Gastrocnemius medialis (tissue), 4 donors: ENCODE data around the gene RRM1. TPM values are rescaled to one million over a fixed set of nuclear protein-coding genes. Genes with fewer than 3 reads are reported as not detected.
A peak's percentile ranks its signal among the peaks of the same experiment; 100 is the strongest.

Source experiments
- ATAC-seq, 2 donors: fragments of 150-250 bp; one replicate each; pipeline ENCODE4 v1.9.1; 2016
- DNase-seq, 2 donors: peaks; one replicate each; pipeline ENCODE4 v3.0.0-alpha.2; 2019
- H3K27ac ChIP-seq, 4 donors: fragments of 200-600 bp; sonication (generic); 1 replicate in 1 of 4; 2 replicates in 3 of 4; pipeline ENCODE4 v1.5.1; 2016 to 2018; ENCODE audit warnings: mild to moderate bottlenecking in 2 of 4, moderate library complexity in 1 of 4
- H3K27me3 ChIP-seq, 3 donors: fragments of 200-600 bp; sonication (generic) in 2 of 3; 1 replicate in 1 of 3; 2 replicates in 2 of 3; pipeline versions ENCODE4 v1.5.1 to v1.6.0; 2016 to 2019; ENCODE audit warnings: mild to moderate bottlenecking in 1 of 3, moderate library complexity in 1 of 3
- H3K36me3 ChIP-seq, 2 donors: fragments of 200-600 bp; sonication (generic) in 1 of 2; one replicate each; pipeline ENCODE4 v1.5.1; 2017 to 2018
- H3K4me1 ChIP-seq, 2 donors: fragments of 200-600 bp; sonication (generic) in 1 of 2; one replicate each; pipeline ENCODE4 v1.5.1; 2016 to 2017; ENCODE audit warnings: mild to moderate bottlenecking in 2 of 2
- H3K4me3 ChIP-seq, 4 donors: fragments of 200-600 bp; sonication (generic) in 3 of 4; 1 replicate in 1 of 4; 2 replicates in 3 of 4; pipeline ENCODE4 v1.5.1; 2016 to 2019; ENCODE audit warnings: mild to moderate bottlenecking in 2 of 4
- H3K9me3 ChIP-seq, 3 donors: fragments of 200-600 bp; sonication (generic) in 2 of 3; 1 replicate in 1 of 3; 2 replicates in 2 of 3; pipeline ENCODE4 v1.5.1; 2016 to 2019
- POLR2A ChIP-seq, 2 donors: fragments of 450-650 bp; IDR thresholded peaks; one replicate each; pipeline ENCODE4 v1.6.1; 2017; ENCODE audit warnings: antibody characterized with exemption in 2 of 2, mild to moderate bottlenecking in 2 of 2, moderate library complexity in 2 of 2
- in situ Hi-C, 4 donors: fragments of 200-750 bp; cut with MboI; loops; one replicate each; pipeline versions ENCODE4 v1.15.0 to v1.8.0; 2017; ENCODE audit warnings: low sequenced_read_pairs in 4 of 4
- intact Hi-C: fragments of 100-400 bp; cut with DNase I; formaldehyde crosslinking; loops from one replicate; pipeline ENCODE4 v1.15.1; 2023; ENCODE audit warnings: low total_unique reads
- total RNA-seq, 4 donors: library from RNA; depleted of rRNA; stranded (reverse); fragments of >200 nt; gene quantifications; one replicate each; pipeline versions ENCODE4 v1.1.0 to v1.2.3, GENCODE V29; 2016
- TF ChIP-seq, protein P1 (sequence below), 5 experiments: fragments of 450-650 bp in 3 of 5; fragments of 200-600 bp in 2 of 5; sonication (generic) in 2 of 5; IDR thresholded peaks in 4 of 5; conservative IDR thresholded peaks in 1 of 5; 1 replicate in 4 of 5; 2 replicates in 1 of 5; pipeline ENCODE4 v1.5.1; 2016 to 2019; ENCODE audit warnings: antibody characterized with exemption in 5 of 5, mild to moderate bottlenecking in 3 of 5, moderate library complexity in 3 of 5

Gene RRM1
- total RNA-seq, 4 donors from 2014 or later, result 34.0 to 66.0 (median 37.8) TPM

DNA sequence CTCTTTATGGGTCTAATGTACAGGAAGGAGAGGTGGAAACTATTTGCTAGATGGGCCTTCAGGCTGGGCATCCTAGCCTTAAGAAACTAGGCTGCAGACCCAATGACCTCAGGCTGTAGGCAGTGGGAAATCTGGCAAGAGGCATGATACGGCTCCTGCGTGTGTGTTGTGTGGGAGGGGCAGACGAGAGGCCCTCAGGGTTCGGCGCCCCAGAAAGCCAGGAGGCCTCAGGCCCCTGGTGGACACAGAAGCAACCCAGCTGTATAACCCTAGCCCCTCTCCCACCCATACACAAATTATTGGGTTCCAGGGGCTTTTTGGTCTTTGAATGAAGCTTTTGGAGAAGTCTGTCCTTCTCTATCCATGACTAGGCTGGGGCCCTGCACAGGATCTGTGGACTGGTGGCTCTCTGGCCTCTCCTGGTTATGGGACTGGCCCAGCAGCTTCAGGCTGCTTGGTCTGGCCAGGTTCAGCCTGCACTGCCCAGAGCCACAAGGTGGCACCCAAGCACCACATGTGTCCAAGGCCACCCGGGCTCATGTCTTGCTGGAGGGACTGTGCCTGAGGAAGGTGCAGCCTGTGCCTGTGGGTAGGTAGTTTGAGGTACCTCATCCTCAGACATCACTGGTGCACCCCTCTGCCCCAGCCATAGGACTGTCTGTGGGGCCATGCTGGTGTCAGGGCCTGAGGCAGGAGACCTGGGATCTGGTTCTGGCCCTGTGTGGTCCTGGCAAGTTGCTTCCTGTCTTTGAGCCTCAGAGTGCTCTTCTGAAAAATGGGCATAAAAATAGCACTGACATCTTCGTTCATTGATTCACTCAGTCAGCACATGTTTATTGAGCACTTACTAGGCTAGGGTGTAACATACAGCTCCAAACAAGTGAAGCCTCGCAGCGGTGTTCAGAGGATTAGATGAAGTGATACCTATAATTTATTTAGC is 87.5 kb downstream of the RRM1 start:
- intact Hi-C loops, result no loop called here
- Histone ChIP-seq H3K27me3 (no peaks in the 10 kb centered on the region), H3K27ac (no peak overlapping the region), H3K36me3 (no peaks in the 10 kb centered on the region), H3K4me3 (no peak overlapping the region), H3K4me1 (no peaks in the 10 kb centered on the region), H3K9me3 (no peaks in the 10 kb centered on the region)
- DNase-seq (no peak), ATAC-seq (peak in 1 of 2 donors; percentile 51)
- in situ Hi-C loops, result loop anchor here in 2 of 4 donors (5.0 kb wide), 1 partner anchor 310 kb away; no protein-coding TSS in a partner anchor
- TF ChIP-seq, protein P1, sequence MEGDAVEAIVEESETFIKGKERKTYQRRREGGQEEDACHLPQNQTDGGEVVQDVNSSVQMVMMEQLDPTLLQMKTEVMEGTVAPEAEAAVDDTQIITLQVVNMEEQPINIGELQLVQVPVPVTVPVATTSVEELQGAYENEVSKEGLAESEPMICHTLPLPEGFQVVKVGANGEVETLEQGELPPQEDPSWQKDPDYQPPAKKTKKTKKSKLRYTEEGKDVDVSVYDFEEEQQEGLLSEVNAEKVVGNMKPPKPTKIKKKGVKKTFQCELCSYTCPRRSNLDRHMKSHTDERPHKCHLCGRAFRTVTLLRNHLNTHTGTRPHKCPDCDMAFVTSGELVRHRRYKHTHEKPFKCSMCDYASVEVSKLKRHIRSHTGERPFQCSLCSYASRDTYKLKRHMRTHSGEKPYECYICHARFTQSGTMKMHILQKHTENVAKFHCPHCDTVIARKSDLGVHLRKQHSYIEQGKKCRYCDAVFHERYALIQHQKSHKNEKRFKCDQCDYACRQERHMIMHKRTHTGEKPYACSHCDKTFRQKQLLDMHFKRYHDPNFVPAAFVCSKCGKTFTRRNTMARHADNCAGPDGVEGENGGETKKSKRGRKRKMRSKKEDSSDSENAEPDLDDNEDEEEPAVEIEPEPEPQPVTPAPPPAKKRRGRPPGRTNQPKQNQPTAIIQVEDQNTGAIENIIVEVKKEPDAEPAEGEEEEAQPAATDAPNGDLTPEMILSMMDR (IDR thresholded peaks at IDR 0.05 in 4 of 5, conservative IDR thresholded peaks at IDR 0.05 in 1 of 5), result peak in 4 of 5 experiments; percentile 11 to 46 (median 28)
- no peak for TF ChIP-seq POLR2A (IDR thresholded peaks at IDR 0.05)

DNA sequence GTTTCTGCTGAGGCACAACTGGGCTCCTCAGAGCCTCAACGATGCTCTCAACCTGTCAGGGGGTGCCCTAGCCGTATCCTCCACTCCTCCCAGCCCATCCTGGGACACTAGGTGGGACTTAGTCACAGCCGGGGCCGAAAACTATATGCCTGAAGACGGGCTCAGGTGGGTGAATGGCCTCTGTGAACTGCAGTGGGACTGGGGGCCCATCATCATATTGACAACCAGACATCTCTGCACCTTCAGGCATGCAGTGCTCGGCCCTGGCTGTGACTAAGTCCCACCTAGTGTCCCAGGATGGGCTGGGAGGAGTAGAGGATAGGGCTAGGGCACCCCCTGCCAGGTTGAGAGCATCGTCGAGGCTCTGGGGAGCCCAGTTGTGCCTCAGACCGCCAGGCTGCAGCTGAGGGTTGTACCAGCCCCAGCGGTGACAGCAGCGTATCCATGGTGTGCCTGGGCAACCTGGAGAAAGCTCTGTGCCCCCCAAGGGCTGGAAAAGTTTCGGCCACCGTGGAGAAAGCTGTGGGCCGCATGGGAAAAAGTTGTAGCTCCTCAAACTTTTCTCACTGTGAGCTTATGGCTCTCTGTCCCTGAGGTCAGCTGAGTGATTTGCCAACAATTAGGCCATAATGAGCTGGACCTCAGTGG is 88.9 kb downstream of the RRM1 start:
- ATAC-seq (no peak), DNase-seq (no peak)
- TF ChIP-seq, protein P1 (IDR thresholded peaks at IDR 0.05 in 4 of 5, conservative IDR thresholded peaks at IDR 0.05 in 1 of 5), result no peak
- no peak for TF ChIP-seq POLR2A (IDR thresholded peaks at IDR 0.05)
- intact Hi-C loops, result no loop called here
- peaks cover 0 to 5% of the 10 kb centered on the region in 2 donors for H3K4me1 ChIP-seq
- H3K27me3 ChIP-seq, result no peaks in the 10 kb centered on the region
- no peaks in the 10 kb centered on the region for H3K36me3 ChIP-seq
- in situ Hi-C loops, result loop anchor here in 2 of 4 donors (5.0 kb wide), 1 partner anchor 309 kb away; no protein-coding TSS in a partner anchor
- no peak overlapping the region for H3K4me3 ChIP-seq
- no peaks in the 10 kb centered on the region for H3K9me3 ChIP-seq
- H3K27ac ChIP-seq, result no peak overlapping the region

DNA sequence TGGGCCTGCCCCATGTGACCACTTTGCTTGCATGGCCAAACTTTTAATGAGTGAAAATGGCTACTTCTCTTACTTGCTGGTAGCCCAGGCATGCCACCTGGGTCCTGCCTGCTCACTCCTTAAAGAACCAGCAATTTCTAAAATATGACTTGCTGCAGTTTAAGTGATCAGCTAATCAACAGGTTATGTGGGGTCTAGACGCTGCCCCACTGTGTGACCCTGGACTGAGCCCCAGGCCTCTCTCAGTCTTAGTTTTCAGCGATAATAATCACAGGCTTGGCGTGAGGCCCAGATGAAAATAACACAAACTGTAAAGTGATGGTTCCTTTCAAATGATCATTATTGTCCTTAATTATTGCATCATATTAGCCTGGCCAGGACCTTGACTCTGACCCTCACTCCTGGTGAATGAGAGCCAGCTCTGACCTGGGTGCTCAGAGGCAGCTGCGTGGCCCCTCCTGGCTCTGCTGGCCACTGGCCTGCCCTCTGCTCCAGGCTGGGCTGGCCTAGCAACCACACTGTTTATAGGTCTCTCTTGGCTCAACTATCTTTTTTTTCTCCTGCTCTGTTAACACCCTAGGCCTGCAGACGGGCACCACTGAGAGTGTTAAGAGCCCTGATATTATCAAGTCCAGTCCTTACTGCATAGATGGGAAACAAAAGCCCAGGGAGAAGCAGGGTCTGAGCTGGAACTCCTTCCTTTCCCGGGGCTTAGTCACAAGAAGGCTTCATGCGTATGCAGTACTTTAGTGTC is 89.7 kb downstream of the RRM1 start:
- intact Hi-C loops, result no loop called here
- in situ Hi-C loops, result loop anchor here in 2 of 4 donors (5.0 kb wide), 1 partner anchor 308 kb away; no protein-coding TSS in a partner anchor
- H3K4me3 ChIP-seq, result no peak overlapping the region
- peaks cover 0 to 5% of the 10 kb centered on the region in 2 donors for H3K4me1 ChIP-seq
- no peak for DNase-seq
- ATAC-seq, result no peak
- H3K9me3 ChIP-seq, result no peaks in the 10 kb centered on the region
- H3K27me3 ChIP-seq, result no peaks in the 10 kb centered on the region
- TF ChIP-seq POLR2A (IDR thresholded peaks at IDR 0.05), result no peak
- TF ChIP-seq, protein P1 (IDR thresholded peaks at IDR 0.05 in 4 of 5, conservative IDR thresholded peaks at IDR 0.05 in 1 of 5), result no peak
- H3K27ac ChIP-seq, result no peak overlapping the region
- no peaks in the 10 kb centered on the region for H3K36me3 ChIP-seq

DNA sequence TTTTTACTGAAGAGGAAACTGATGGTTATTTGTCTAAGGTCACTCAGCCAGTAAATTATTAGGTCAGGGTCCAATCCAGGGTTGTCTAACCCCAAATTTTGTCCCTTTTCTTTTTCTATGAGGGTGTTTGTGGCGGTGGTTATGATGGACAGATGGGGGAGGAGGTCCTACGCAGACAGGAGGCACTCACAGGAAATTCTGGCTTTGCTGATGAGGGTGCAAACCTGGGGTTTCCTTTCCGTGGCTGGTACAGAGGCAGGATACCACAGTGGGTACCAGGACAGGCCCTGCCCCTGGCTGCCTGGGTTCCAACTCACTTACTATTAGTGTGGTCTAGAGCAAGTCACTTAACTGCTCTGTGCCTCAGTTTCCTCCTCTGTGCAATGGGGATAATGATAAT is 91.0 kb downstream of the RRM1 start:
- in situ Hi-C loops, result loop anchor here in 2 of 4 donors (5.0 kb wide), 1 partner anchor 307 kb away; no protein-coding TSS in a partner anchor
- intact Hi-C loops, result loop anchor here (5.0 kb wide), 1 partner anchor 352 kb away; no protein-coding TSS in a partner anchor
- TF ChIP-seq, protein P1 (IDR thresholded peaks at IDR 0.05 in 4 of 5, conservative IDR thresholded peaks at IDR 0.05 in 1 of 5), result no peak
- TF ChIP-seq POLR2A (IDR thresholded peaks at IDR 0.05), result no peak

More for the DNA sequence above, 91.0 kb downstream of the RRM1 start:
- Histone ChIP-seq H3K9me3 (no peaks in the 10 kb centered on the region), H3K4me3 (no peak overlapping the region), H3K4me1 (peaks cover 0 to 8% of the 10 kb centered on the region in 2 donors), H3K27me3 (no peaks in the 10 kb centered on the region), H3K36me3 (no peaks in the 10 kb centered on the region), H3K27ac (no peak overlapping the region)
- ATAC-seq (no peak), DNase-seq (no peak)
